OCI-LY7 (cell line): ENCODE measurements around the gene TMEM167A. TPM values are rescaled to one million over a fixed set of nuclear protein-coding genes. Genes with fewer than 3 reads are reported as not detected.

Source experiments
- BruUV-seq: library from RNA; stranded (reverse); fragments of 400-500 nt; replicated peaks from 2 replicates; lab custom pipeline; 2021; lab: Mats Ljungman, UMichigan
- CTCF ChIA-PET: fragments of 300-600 bp; sonication (Branson Sonifier 250); formaldehyde crosslinking; loops from one replicate; lab custom pipeline; 2022; ENCODE audit warnings: antibody characterized with exemption; ENCODE audit not compliant: unreplicated experiment; lab: Charles Lee
- POLR2A ChIA-PET: fragments of 300-600 bp; sonication (Branson Sonifier 250); formaldehyde crosslinking; loops from one replicate; lab custom pipeline; 2022; ENCODE audit warnings: antibody characterized with exemption; lab: Charles Lee
- DNase-seq: peaks from one replicate; pipeline ENCODE4 v3.0.0-alpha.2; 2015; ENCODE audit warnings: low spot score
- H2AFZ ChIP-seq: fragments of 200-600 bp; sonication (generic), shearing (Covaris generic); 2 replicates; pipeline ENCODE4 v1.6.1; 2014; ENCODE audit warnings: mild to moderate bottlenecking, antibody characterized with exemption, low read length, moderate library complexity
- H3K27ac ChIP-seq: fragments of 200-600 bp; sonication (generic); 2 replicates; pipeline ENCODE4 v1.5.1; 2014; ENCODE audit warnings: mixed run types, low read depth, mild to moderate bottlenecking, moderate library complexity, low read length, inconsistent platforms; ENCODE audit not compliant: poor library complexity, severe bottlenecking
- H3K36me3 ChIP-seq: fragments of 200-600 bp; sonication (generic); 2 replicates; pipeline ENCODE4 v1.6.1; 2014; ENCODE audit warnings: mild to moderate bottlenecking, antibody characterized with exemption, low read length, moderate library complexity, mixed read lengths; ENCODE audit not compliant: insufficient read depth
- H3K4me1 ChIP-seq: fragments of 200-600 bp; sonication (generic); 2 replicates; pipeline ENCODE4 v1.5.1; 2014; ENCODE audit warnings: mild to moderate bottlenecking, low read length; ENCODE audit not compliant: insufficient read depth, poor library complexity, severe bottlenecking
- H3K4me2 ChIP-seq: fragments of 200-600 bp; sonication (generic); 2 replicates; pipeline ENCODE4 v1.6.1; 2014; ENCODE audit warnings: mild to moderate bottlenecking, low read length
- H3K4me3 ChIP-seq: fragments of 200-600 bp; sonication (generic); 2 replicates; pipeline ENCODE4 v1.5.1; 2014; ENCODE audit warnings: mild to moderate bottlenecking, low read depth, low read length; ENCODE audit not compliant: poor library complexity, severe bottlenecking
- H3K79me2 ChIP-seq: fragments of 200-600 bp; sonication (generic); 2 replicates; pipeline ENCODE4 v1.6.1; 2016; ENCODE audit warnings: low read depth, mild to moderate bottlenecking, low read length, moderate library complexity, mixed read lengths; ENCODE audit not compliant: insufficient read depth
- H3K9me2 ChIP-seq: fragments of 200-600 bp; sonication (generic); 2 replicates; pipeline ENCODE4 v1.6.1; 2016; ENCODE audit warnings: mild to moderate bottlenecking, low read length, mixed read lengths; ENCODE audit not compliant: insufficient read depth
- H3K9me3 ChIP-seq: fragments of 200-600 bp; sonication (generic); 2 replicates; pipeline ENCODE4 v1.6.1; 2014; ENCODE audit warnings: mild to moderate bottlenecking, mixed run types, low read length, mixed read lengths
- H4K20me1 ChIP-seq: fragments of 200-600 bp; sonication (generic); 2 replicates; pipeline ENCODE4 v1.6.1; 2014; ENCODE audit warnings: mild to moderate bottlenecking, antibody characterized with exemption, low read length, moderate library complexity, mixed read lengths; ENCODE audit not compliant: insufficient read depth
- CTCF ChIP-seq: fragments of 200-600 bp; sonication (generic); conservative IDR thresholded peaks from 2 replicates; pipeline ENCODE4 v1.5.1; 2014; ENCODE audit warnings: mild to moderate bottlenecking, antibody characterized with exemption, low read length, moderate library complexity, mixed read lengths
- EZH2phosphoT487 ChIP-seq: fragments of 200-600 bp; sonication (generic); IDR thresholded peaks from 2 replicates; pipeline ENCODE4 v1.6.1; 2018; ENCODE audit warnings: low read depth, borderline replicate concordance, mild to moderate bottlenecking, mixed run types, antibody characterized with exemption, low read length, moderate library complexity, mixed read lengths
- intact Hi-C: fragments of 100-400 bp; cut with micrococcal nuclease; formaldehyde crosslinking; loops from one replicate; pipeline ENCODE4 v1.10.0; 2022; ENCODE audit not compliant: unreplicated experiment
- total RNA-seq, 2 experiments: library from RNA; depleted of rRNA in 1 of 2; stranded (reverse); fragments of >200 nt in 1 of 2; shearing (Covaris generic) in 1 of 2; gene quantifications; 2 replicates each; pipeline ENCODE4 v1.2.3, GENCODE V29; 2014 to 2022

Gene TMEM167A
- total RNA-seq, 2 experiments from 2014 or later, result 20.4 to 55.7 TPM

DNA sequence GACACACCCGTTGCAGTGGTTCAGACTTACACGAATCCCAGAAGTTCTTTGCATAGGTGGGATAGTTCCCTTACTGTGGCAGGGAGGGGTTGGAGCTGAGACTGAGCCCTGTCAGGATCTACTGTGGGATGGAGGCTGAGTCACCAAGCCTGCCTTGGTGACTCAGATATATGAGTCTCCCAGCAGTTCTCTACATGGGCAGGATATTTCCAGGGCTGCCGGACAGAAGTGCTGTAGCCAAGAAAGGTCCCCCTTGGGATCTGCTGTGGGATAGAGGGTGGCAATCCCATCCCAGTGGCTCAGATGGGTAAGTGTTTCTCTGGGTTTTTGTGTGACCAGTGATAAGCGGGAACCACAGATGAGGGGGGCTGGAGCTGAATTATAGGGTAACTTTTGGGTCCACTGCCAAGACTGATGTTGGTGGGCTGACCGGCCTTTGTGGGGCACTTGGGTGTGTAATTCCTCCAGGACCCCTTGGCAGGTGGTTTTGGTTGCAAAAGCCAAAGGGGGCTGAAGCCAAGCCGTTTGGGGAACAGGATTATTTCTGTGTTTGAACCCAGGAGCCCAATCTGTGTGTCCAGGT is 18.9 kb upstream of the TMEM167A start:
- H2AFZ ChIP-seq, result no peak overlapping the region
- H3K9me3 ChIP-seq, result peaks cover 20% of the 10 kb centered on the region
- no peaks in the 10 kb centered on the region for H3K4me1 ChIP-seq
- no peak overlapping the region for H3K4me3 ChIP-seq
- ChIA-PET CTCF (no interaction called here), POLR2A (interaction anchor here (0.9 to 1.1 kb wide), 2 partner anchors 11 to 12 kb away, joined by 4 read pairs; no protein-coding TSS in a partner anchor)
- H3K4me2 ChIP-seq, result no peak overlapping the region
- H3K27ac ChIP-seq, result no peak overlapping the region
- no TSS peak for BruUV-seq
- H4K20me1 ChIP-seq, result no peaks in the 10 kb centered on the region
- intact Hi-C loops, result no loop called here
- no peaks in the 10 kb centered on the region for H3K36me3 ChIP-seq
- no peak for DNase-seq
- no peaks in the 10 kb centered on the region for H3K79me2 ChIP-seq
- no peak for TF ChIP-seq CTCF
- no peaks in the 10 kb centered on the region for H3K9me2 ChIP-seq

DNA sequence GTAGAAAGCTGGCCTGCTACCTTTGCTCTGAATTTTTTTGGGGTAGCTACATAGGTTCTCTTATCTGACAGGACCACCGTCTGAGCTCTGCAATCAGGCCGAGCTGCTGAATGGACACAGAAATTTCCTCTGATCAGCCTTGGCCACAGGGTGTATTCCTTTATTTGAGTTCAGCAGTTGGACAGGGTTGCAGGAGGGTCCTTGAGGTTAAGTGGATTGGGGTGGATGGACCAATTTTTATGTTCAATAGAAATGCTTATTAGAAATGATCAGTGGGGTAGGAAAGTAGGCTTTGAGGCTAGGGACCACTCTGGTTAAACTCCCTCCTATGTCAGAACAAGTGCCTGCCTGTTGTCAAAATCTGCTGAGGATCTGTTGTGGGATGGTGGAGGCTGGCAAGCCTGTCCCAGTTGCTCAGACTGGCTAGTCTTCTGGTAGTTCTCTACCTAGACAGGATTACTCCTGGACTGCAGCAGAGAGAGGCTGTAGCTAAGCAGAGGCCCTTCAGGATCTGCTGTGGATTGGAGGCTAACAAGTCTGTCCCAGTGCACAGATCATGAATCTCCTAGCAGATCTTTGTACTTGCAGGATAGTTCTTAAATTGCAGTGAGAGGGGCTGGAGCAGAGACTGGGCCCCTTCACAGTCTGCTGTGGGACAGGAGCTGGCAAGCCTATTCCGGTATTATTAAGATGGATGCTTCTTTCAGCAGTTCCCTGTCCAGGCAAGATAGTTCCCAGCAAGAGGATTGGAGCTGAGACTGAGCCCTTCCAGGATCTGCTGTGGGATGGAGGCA is 18.2 kb upstream of the TMEM167A start:
- ChIA-PET CTCF (no interaction called here), POLR2A (no interaction called here)
- H3K4me3 ChIP-seq, result no peak overlapping the region
- no peak overlapping the region for H3K27ac ChIP-seq
- no peak overlapping the region for H2AFZ ChIP-seq
- H3K79me2 ChIP-seq, result no peaks in the 10 kb centered on the region
- H4K20me1 ChIP-seq, result no peaks in the 10 kb centered on the region
- H3K4me1 ChIP-seq, result no peaks in the 10 kb centered on the region
- no TSS peak for BruUV-seq
- TF ChIP-seq EZH2phosphoT487, result no peak
- DNase-seq, result no peak
- intact Hi-C loops, result no loop called here
- peaks cover 20% of the 10 kb centered on the region for H3K9me3 ChIP-seq
- no peaks in the 10 kb centered on the region; the same call in 1 of the 2 replicates for H3K36me3 ChIP-seq
- H3K9me2 ChIP-seq, result no peaks in the 10 kb centered on the region
- no peak overlapping the region for H3K4me2 ChIP-seq

GRCh38 chr5:83093692-83094091 is 16.5 kb upstream of the TMEM167A start:
- Histone ChIP-seq H2AFZ (no peak overlapping the region), H3K27ac (no peak overlapping the region), H3K9me2 (no peaks in the 10 kb centered on the region), H3K4me1 (no peaks in the 10 kb centered on the region), H4K20me1 (no peaks in the 10 kb centered on the region), H3K9me3 (peaks cover 20% of the 10 kb centered on the region), H3K36me3 (no peaks in the 10 kb centered on the region; the same call in 1 of the 2 replicates), H3K4me2 (no peak overlapping the region), H3K4me3 (no peak overlapping the region), H3K79me2 (no peaks in the 10 kb centered on the region)
- CTCF ChIA-PET, result no interaction called here
- intact Hi-C loops, result no loop called here
- DNase-seq, result no peak
- no TSS peak for BruUV-seq
- POLR2A ChIA-PET, result no interaction called here
- no peak for TF ChIP-seq CTCF
- no peak for TF ChIP-seq EZH2phosphoT487
